Body of pancreas (tissue), 4 donors: ENCODE results near the gene IFT122.

Experiments
- POLR2A ChIP-seq, 3 donors: fragments of 450-650 bp; IDR thresholded peaks; one replicate each; pipeline ENCODE4 v1.6.1; 2016; ENCODE audit warnings: antibody characterized with exemption in 3 of 3, mild to moderate bottlenecking in 2 of 3
- TF ChIP-seq, protein P1 (sequence below), 7 experiments: fragments of 450-650 bp in 4 of 7; fragments of 200-600 bp in 3 of 7; sonication (generic) in 3 of 7; IDR thresholded peaks; one replicate each; pipeline ENCODE4 v1.5.1; 2016 to 2019; ENCODE audit warnings: antibody characterized with exemption in 7 of 7

DNA sequence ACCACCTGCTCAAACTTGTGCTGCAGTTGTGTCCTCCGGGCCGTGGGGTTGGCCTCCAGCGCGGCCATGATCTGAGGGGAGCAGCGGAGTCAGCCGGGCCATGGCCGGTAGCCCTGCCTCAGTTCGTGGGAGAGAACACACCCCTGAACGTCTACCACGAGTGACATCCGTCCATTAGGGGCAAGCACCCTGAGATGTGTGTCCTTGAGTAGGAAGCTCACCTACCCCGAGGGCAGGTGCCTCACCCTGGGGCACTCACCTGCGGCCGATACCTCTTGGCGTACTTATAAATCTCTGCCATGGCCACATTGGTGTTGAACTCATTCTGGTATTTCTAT is 116.3 kb downstream of the IFT122 start:
- TF ChIP-seq, protein P1, sequence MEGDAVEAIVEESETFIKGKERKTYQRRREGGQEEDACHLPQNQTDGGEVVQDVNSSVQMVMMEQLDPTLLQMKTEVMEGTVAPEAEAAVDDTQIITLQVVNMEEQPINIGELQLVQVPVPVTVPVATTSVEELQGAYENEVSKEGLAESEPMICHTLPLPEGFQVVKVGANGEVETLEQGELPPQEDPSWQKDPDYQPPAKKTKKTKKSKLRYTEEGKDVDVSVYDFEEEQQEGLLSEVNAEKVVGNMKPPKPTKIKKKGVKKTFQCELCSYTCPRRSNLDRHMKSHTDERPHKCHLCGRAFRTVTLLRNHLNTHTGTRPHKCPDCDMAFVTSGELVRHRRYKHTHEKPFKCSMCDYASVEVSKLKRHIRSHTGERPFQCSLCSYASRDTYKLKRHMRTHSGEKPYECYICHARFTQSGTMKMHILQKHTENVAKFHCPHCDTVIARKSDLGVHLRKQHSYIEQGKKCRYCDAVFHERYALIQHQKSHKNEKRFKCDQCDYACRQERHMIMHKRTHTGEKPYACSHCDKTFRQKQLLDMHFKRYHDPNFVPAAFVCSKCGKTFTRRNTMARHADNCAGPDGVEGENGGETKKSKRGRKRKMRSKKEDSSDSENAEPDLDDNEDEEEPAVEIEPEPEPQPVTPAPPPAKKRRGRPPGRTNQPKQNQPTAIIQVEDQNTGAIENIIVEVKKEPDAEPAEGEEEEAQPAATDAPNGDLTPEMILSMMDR (IDR thresholded peaks at IDR 0.05): no peak
- no peak for TF ChIP-seq POLR2A (IDR thresholded peaks at IDR 0.05)
